Measurements from ENCODE around the gene GJC2. TPM values are rescaled to one million over a fixed set of nuclear protein-coding genes. Genes with fewer than 3 reads are reported as not detected.
A peak's percentile ranks its signal among the peaks of the same experiment; 100 is the strongest.

The GJC2 gene
- total RNA-seq, 1 donor from 2014 or later: 1.3 TPM

DNA sequence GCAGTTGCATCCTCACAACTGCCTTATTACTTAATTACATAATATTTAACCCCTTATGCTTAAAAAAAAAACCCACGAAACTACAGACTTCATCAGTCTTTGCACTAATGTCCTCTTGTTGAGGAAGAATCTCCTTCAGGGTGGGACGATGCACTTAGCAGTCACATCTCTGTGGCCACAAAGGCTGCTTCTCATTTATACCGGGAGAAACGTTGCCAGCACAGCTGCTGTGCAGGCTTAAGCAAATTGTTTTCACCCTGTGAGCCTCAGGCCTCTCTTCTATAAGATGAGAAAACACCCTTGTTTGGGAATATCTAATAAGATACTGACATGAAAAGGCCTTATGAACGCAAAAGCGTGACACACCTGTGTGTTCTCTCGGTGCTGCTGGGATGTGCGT lies 55.2 kb downstream of the GJC2 start:
- TF ChIP-seq, protein P1, sequence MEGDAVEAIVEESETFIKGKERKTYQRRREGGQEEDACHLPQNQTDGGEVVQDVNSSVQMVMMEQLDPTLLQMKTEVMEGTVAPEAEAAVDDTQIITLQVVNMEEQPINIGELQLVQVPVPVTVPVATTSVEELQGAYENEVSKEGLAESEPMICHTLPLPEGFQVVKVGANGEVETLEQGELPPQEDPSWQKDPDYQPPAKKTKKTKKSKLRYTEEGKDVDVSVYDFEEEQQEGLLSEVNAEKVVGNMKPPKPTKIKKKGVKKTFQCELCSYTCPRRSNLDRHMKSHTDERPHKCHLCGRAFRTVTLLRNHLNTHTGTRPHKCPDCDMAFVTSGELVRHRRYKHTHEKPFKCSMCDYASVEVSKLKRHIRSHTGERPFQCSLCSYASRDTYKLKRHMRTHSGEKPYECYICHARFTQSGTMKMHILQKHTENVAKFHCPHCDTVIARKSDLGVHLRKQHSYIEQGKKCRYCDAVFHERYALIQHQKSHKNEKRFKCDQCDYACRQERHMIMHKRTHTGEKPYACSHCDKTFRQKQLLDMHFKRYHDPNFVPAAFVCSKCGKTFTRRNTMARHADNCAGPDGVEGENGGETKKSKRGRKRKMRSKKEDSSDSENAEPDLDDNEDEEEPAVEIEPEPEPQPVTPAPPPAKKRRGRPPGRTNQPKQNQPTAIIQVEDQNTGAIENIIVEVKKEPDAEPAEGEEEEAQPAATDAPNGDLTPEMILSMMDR (conservative IDR thresholded peaks at IDR 0.05): no peak
- Mint-ChIP-seq H3K4me3 (no peak overlapping the region), H3K27ac (no peak overlapping the region), H3K9me3 (no peaks in the 10 kb centered on the region), H3K36me3 (peaks cover 3% of the 10 kb centered on the region), H3K27me3 (no peaks in the 10 kb centered on the region), H3K4me1 (ENCODE audit: unreplicated experiment) (peaks cover 10% of the 10 kb centered on the region)
- DNase-seq (ENCODE audit: extremely low spot score, unreplicated experiment): no peak

DNA sequence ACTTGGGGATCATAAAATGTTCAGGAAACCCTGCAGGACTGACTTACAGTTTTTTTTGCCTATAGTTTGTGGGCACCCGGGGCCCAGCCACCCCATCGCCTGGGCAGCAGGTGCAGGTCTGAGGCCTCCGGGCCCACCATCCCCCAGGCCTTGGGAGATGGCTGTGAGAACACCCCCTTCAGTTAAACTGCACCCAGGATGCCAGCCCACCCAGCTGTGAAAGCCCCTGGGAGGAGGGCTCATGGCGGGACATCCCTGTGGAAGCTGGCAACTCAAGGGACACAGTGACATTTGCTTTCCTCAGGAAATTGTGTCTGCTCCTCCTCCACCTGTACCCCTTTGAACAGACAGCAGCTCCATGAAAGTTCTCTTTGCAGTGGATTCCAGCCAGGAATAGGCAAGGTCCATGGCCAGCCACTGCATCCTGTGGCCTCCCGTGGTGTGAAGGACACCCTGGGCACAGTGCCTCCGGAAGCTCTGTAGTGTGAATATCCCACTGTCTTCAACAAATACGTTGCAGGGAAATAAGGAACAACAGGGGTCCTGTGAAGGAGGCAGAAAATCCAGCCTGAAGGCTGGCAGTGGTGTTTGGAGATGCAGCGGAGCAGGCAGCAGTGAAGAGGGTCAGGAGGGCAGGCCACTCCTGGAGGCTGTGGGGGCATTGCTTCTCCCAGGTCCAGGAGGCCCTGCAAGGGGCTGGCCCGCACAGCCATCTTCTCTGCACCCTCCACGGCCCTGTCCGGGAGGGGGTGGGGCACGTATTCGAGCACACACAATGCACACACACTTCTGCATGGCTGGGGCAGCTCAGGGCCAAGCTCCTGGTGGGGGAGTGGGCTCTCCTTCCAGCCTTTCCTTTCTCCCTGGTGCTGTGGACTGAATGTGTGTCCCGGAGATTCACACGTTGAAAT lies 56.1 kb downstream of the GJC2 start:
- H3K4me1 Mint-ChIP-seq (ENCODE audit: unreplicated experiment): peaks cover 10% of the 10 kb centered on the region
- H3K36me3 Mint-ChIP-seq: peaks cover 3% of the 10 kb centered on the region
- H3K27ac Mint-ChIP-seq: no peak overlapping the region
- no peak for DNase-seq (ENCODE audit: extremely low spot score, unreplicated experiment)
- no peaks in the 10 kb centered on the region for H3K27me3 Mint-ChIP-seq
- TF ChIP-seq, protein P1 (conservative IDR thresholded peaks at IDR 0.05): no peak
- peak overlapping the region; percentile 45 for H3K4me3 Mint-ChIP-seq
- no peaks in the 10 kb centered on the region for H3K9me3 Mint-ChIP-seq

DNA sequence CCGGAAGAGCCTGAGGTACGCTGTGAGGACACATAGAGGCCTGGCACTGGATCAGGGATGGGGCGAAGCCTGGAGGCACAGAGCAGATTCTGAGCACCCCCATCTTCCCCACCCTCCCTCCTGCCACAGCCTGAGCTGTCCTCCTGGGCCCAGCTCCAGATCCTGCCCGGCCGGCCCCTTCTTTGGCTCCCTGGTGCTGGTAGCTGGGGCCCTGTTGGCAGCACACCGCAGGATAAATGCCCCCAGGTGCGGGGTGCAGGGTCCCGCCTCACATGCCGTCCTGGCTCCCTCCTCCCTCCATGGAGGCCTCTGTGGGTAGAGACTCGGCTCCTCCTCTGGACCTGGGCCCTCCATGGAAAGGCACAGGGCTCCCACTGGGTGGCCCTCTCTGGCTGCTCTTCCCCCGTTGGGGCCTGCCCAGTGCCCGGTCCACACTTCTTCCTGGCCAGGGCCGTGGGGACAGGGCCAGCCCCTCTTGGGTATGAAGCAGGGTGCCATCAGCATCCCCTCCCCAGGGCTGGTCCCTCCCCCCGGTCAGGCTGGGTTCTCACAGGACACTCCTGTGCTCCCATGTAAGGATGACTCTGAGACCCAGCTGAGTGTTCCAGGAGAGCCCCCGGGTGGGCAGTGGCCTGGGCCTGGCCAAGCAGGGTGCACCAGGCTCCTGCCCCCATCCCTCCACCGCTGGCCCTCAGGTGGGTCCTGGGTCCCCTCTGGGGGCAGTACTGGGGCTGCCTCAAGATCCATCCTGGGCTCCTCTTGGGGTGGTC lies 57.0 kb downstream of the GJC2 start:
- peaks cover 3% of the 10 kb centered on the region for H3K27me3 Mint-ChIP-seq
- no peaks in the 10 kb centered on the region for H3K36me3 Mint-ChIP-seq
- H3K27ac Mint-ChIP-seq: no peak overlapping the region
- TF ChIP-seq, protein P1 (conservative IDR thresholded peaks at IDR 0.05): no peak
- no peaks in the 10 kb centered on the region for H3K9me3 Mint-ChIP-seq
- peaks cover 10% of the 10 kb centered on the region for H3K4me1 Mint-ChIP-seq (ENCODE audit: unreplicated experiment)
- no peak overlapping the region for H3K4me3 Mint-ChIP-seq
- peak; percentile 62 for DNase-seq (ENCODE audit: extremely low spot score, unreplicated experiment)

DNA sequence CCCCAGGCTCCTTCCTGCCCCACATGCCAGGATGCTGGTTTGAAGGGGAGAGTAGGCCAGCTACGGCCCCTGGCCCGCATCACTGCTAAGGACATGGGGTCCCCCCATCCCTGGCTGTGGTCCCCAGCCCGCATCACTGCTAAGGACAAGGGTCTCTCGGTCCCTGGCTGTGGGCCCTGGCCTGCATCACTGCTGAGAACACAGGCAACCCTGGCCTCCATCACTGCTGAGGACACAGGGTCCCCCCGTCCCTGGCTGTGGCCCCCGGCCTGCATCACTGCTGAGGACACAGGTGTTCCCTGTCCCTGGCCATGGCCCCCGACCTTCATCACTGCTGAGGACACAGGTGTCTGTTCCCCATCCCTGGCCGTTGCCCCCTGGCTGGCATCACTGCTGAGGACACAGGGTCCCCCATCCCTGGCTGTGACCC lies 57.7 kb downstream of the GJC2 start:
- H3K4me1 Mint-ChIP-seq (ENCODE audit: unreplicated experiment): peaks cover 10% of the 10 kb centered on the region
- H3K27ac Mint-ChIP-seq: no peak overlapping the region
- no peaks in the 10 kb centered on the region for H3K36me3 Mint-ChIP-seq
- H3K4me3 Mint-ChIP-seq: no peak overlapping the region
- peaks cover 3% of the 10 kb centered on the region for H3K27me3 Mint-ChIP-seq
- TF ChIP-seq, protein P1 (conservative IDR thresholded peaks at IDR 0.05): no peak
- no peaks in the 10 kb centered on the region for H3K9me3 Mint-ChIP-seq
- no peak for DNase-seq (ENCODE audit: extremely low spot score, unreplicated experiment)

DNA sequence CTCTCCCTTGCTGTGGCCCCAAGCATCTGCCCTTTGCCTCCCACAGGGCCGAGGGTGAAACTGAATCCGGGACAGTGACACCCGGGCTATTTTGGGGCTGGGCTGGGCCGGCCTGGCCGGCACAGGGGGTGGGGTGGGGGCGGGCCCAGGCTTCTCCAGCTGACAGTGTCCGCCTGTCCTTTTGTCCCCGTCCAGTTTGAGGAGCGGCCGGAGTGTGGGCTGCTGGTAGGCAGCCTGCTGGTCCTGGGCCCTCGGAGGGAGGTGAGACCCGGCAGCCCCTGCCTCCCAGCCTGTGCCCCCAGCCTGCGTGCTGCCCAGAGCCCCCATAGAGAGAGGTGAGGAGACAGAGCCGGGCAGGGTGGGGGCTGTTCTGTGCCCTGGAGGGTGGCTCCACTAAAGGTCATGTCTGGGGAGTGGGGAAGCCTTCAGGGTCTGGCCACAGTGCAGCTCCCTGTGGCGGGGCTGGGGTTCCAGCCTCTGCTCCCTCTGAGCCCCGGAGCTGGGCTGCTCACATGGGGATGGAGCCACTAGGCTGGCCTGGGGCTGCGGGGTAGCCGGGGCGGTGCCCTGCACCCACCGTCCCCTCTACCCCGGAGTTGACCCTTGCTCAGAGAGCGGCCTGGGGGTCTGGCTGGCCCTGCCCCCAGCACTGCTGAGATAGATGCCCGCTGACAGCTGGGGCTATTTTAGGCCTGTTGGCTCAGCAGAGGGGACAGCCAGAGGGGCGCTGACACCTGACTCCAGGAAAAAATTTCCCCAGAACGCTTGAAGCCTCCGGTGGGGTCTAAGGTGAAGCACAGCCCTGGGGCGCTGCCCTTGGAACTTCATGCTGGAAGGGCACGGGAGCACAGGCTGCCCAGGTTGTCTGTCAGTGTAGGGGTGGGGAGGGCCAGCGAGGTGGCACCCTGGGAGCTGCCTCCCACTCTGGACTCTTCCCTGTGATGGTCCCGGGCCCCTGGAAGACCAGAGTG lies 58.4 kb downstream of the GJC2 start, which contains the start of gene OBSCN:
Gene OBSCN (plus strand): TSS at position 194 of the 971 bp plus-strand sequence. CDS start 3,740 bp downstream, outside the sequence.
- peaks cover 3% of the 10 kb centered on the region for H3K27me3 Mint-ChIP-seq
- peaks cover 10% of the 10 kb centered on the region for H3K4me1 Mint-ChIP-seq (ENCODE audit: unreplicated experiment)
- no peaks in the 10 kb centered on the region for H3K36me3 Mint-ChIP-seq
- H3K9me3 Mint-ChIP-seq: no peaks in the 10 kb centered on the region
- DNase-seq (ENCODE audit: extremely low spot score, unreplicated experiment): peak; percentile 65
- H3K27ac Mint-ChIP-seq: no peak within 1 kb of the TSS
- TF ChIP-seq, protein P1 (conservative IDR thresholded peaks at IDR 0.05): no peak
- no peak within 1 kb of the TSS for H3K4me3 Mint-ChIP-seq

Data from type B pancreatic cell (in vitro differentiated cells).